ENCODE data around the gene PARD3B.

GRCh38 chr2:204877691-204878090, 332.4 kb downstream of the PARD3B start:
- no peak for TF ChIP-seq ETV6 (CRISPR knock-in tag; conservative IDR thresholded peaks at IDR 0.05)
- TF ChIP-seq, protein P1, sequence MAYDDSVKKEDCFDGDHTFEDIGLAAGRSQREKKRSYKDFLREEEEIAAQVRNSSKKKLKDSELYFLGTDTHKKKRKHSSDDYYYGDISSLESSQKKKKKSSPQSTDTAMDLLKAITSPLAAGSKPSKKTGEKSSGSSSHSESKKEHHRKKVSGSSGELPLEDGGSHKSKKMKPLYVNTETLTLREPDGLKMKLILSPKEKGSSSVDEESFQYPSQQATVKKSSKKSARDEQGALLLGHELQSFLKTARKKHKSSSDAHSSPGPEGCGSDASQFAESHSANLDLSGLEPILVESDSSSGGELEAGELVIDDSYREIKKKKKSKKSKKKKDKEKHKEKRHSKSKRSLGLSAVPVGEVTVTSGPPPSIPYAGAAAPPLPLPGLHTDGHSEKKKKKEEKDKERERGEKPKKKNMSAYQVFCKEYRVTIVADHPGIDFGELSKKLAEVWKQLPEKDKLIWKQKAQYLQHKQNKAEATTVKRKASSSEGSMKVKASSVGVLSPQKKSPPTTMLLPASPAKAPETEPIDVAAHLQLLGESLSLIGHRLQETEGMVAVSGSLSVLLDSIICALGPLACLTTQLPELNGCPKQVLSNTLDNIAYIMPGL (CRISPR knock-in tag; IDR thresholded peaks at IDR 0.05; ENCODE audit: borderline replicate concordance in 1 of 2, low read depth in 1 of 2), result no peak
- TF ChIP-seq, protein P2, sequence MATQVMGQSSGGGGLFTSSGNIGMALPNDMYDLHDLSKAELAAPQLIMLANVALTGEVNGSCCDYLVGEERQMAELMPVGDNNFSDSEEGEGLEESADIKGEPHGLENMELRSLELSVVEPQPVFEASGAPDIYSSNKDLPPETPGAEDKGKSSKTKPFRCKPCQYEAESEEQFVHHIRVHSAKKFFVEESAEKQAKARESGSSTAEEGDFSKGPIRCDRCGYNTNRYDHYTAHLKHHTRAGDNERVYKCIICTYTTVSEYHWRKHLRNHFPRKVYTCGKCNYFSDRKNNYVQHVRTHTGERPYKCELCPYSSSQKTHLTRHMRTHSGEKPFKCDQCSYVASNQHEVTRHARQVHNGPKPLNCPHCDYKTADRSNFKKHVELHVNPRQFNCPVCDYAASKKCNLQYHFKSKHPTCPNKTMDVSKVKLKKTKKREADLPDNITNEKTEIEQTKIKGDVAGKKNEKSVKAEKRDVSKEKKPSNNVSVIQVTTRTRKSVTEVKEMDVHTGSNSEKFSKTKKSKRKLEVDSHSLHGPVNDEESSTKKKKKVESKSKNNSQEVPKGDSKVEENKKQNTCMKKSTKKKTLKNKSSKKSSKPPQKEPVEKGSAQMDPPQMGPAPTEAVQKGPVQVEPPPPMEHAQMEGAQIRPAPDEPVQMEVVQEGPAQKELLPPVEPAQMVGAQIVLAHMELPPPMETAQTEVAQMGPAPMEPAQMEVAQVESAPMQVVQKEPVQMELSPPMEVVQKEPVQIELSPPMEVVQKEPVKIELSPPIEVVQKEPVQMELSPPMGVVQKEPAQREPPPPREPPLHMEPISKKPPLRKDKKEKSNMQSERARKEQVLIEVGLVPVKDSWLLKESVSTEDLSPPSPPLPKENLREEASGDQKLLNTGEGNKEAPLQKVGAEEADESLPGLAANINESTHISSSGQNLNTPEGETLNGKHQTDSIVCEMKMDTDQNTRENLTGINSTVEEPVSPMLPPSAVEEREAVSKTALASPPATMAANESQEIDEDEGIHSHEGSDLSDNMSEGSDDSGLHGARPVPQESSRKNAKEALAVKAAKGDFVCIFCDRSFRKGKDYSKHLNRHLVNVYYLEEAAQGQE (IDR thresholded peaks at IDR 0.05; ENCODE audit: borderline replicate concordance in 1 of 2, low read depth in 1 of 2, low read length in 2 of 2), result no peak
- no peak for TF ChIP-seq DR1 (CRISPR knock-in tag; IDR thresholded peaks at IDR 0.05)
- TF ChIP-seq, protein P3, sequence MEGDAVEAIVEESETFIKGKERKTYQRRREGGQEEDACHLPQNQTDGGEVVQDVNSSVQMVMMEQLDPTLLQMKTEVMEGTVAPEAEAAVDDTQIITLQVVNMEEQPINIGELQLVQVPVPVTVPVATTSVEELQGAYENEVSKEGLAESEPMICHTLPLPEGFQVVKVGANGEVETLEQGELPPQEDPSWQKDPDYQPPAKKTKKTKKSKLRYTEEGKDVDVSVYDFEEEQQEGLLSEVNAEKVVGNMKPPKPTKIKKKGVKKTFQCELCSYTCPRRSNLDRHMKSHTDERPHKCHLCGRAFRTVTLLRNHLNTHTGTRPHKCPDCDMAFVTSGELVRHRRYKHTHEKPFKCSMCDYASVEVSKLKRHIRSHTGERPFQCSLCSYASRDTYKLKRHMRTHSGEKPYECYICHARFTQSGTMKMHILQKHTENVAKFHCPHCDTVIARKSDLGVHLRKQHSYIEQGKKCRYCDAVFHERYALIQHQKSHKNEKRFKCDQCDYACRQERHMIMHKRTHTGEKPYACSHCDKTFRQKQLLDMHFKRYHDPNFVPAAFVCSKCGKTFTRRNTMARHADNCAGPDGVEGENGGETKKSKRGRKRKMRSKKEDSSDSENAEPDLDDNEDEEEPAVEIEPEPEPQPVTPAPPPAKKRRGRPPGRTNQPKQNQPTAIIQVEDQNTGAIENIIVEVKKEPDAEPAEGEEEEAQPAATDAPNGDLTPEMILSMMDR (CRISPR knock-in tag; IDR thresholded peaks at IDR 0.05), result no peak
- TF ChIP-seq HOMEZ (CRISPR knock-in tag; IDR thresholded peaks at IDR 0.05; ENCODE audit: low read depth), result no peak

Measured in HepG2 (cell line).